ENCODE data around the gene MKI67. TPM values are rescaled to one million over a fixed set of nuclear protein-coding genes. Genes with fewer than 3 reads are reported as not detected.

MKI67 gene
- total RNA-seq, 1 donor, result 38.7 TPM

- no peak for DNase-seq (ENCODE audit: low read depth)
- no peak overlapping the region for H3K4me3 ChIP-seq (ENCODE audit: low read depth, low read length)
- TF ChIP-seq, protein P1, sequence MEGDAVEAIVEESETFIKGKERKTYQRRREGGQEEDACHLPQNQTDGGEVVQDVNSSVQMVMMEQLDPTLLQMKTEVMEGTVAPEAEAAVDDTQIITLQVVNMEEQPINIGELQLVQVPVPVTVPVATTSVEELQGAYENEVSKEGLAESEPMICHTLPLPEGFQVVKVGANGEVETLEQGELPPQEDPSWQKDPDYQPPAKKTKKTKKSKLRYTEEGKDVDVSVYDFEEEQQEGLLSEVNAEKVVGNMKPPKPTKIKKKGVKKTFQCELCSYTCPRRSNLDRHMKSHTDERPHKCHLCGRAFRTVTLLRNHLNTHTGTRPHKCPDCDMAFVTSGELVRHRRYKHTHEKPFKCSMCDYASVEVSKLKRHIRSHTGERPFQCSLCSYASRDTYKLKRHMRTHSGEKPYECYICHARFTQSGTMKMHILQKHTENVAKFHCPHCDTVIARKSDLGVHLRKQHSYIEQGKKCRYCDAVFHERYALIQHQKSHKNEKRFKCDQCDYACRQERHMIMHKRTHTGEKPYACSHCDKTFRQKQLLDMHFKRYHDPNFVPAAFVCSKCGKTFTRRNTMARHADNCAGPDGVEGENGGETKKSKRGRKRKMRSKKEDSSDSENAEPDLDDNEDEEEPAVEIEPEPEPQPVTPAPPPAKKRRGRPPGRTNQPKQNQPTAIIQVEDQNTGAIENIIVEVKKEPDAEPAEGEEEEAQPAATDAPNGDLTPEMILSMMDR (IDR thresholded peaks at IDR 0.05; ENCODE audit: insufficient read depth, low read length), result no peak
Observed at GRCh38 chr10:128050121-128050516, 76.1 kb downstream of the MKI67 start.

DNA sequence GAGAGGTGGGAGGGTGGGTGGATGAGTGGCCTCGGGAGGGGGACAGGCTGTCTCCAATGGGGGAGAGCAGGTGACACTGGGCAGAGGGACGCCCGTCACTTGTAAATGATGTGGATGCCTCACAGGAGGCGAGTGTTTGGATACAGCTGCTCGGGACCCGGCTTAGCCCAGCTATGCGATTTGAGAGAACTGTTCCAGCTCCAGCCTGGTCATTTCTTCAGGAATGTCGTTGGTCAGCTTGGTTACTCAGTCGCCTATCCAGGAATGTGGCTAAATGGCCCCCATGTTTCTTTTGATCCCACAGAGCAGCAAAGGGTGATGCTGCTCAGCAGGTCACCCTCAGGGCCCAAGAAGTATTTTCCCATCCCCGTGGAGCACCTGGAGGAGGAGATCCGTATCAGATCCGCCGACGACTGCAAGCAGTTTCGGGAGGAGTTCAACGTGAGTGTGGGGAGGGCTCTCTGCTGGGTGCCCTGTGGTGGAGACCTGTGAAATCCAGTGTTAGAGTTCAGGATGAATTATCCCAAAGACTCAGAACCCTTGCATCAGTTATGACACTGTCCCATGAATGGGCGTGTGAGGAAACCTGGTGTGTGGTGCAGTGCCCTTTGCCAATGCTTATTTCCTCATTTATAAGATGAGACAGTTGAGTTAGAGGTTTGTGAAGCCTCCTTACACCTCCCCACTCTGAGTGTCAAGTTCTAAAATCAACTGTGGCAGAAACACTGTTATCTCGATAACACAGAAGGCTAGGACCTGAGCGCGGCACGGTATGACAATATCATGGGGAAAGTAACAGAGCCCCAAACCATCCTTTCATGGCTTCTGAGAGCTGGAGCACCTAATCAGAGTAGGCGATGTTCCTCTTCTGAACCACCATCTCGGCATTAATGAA is 76.8 kb downstream of the MKI67 start:
- H3K4me3 ChIP-seq (ENCODE audit: low read depth, low read length), result no peak overlapping the region
- DNase-seq (ENCODE audit: low read depth), result no peak
- TF ChIP-seq, protein P1 (IDR thresholded peaks at IDR 0.05; ENCODE audit: insufficient read depth, low read length), result no peak

GRCh38 chr10:128048819-128049210 is 77.4 kb downstream of the MKI67 start:
- TF ChIP-seq, protein P1 (IDR thresholded peaks at IDR 0.05; ENCODE audit: insufficient read depth, low read length), result no peak

DNA sequence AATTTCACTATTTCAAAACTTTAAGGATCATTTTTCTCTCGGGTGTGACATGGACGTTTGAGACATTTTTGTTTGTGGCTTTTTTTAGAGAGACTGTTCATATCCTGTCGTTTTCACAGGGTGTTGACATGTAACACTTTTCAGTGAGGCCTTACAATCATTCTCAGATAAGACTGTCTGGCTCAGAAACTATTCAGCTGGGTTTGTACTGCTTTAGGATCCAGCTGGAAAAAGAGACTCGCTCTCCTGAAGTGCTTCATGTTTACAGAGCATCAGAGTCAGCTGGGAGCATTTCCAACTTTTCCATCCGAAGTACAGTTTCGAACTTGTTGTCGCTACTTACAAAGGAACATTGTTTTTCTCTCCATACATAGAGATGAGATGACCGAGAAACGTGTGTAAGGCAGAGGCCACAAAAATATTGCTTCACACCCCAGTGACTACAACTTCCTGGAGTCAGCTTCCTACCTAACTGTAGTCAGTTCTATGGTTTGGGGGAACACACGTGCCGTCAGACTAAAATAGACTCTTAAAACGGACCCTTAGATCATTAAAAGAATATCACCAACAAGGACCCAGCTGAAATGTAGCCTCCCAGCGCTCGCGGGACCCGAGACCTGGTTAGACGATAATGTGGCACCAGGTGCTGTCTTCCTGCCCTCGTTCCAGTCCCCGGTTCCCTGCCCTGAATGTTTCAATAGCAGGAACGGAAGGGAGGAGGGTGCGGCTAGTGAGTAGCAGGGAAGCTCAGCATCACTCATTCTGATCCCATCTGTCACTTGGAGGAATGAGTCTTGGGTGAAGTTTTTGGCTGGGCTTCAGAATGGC is 78.0 kb downstream of the MKI67 start:
- no peak overlapping the region for H3K4me3 ChIP-seq (ENCODE audit: low read depth, low read length)
- TF ChIP-seq, protein P1 (IDR thresholded peaks at IDR 0.05; ENCODE audit: insufficient read depth, low read length), result no peak
- DNase-seq (ENCODE audit: low read depth), result peak; percentile 19

More at GRCh38 chr10:128048819-128049210, 77.4 kb downstream of the MKI67 start:
- DNase-seq (ENCODE audit: low read depth), result no peak
- no peak overlapping the region for H3K4me3 ChIP-seq (ENCODE audit: low read depth, low read length)

GRCh38 chr10:128047351-128047750 is 78.9 kb downstream of the MKI67 start:
- no peak overlapping the region for H3K4me3 ChIP-seq (ENCODE audit: low read depth, low read length)
- no peak for DNase-seq (ENCODE audit: low read depth)
- TF ChIP-seq, protein P1 (IDR thresholded peaks at IDR 0.05; ENCODE audit: insufficient read depth, low read length), result no peak

- no peak overlapping the region for H3K4me3 ChIP-seq (ENCODE audit: low read depth, low read length)
- no peak for DNase-seq (ENCODE audit: low read depth)
- TF ChIP-seq, protein P1 (IDR thresholded peaks at IDR 0.05; ENCODE audit: insufficient read depth, low read length), result no peak
Observed at GRCh38 chr10:128046953-128047290, 79.3 kb downstream of the MKI67 start.

Other genes starting within 250 kb of the MKI67 start
- gene CLRN3, start 233.5 kb downstream of the MKI67 start, total RNA-seq (ENCODE audit: low replicate concordance), result not detected in 2 replicates
- 0.09 and 0.98 TPM in 2 replicates for gene PTPRE, start 219.3 kb downstream of the MKI67 start, total RNA-seq (ENCODE audit: low replicate concordance)

Data from fibroblast of the aortic adventitia (primary cell).